ENCODE results near the gene IFNL2. TPM values are rescaled to one million over a fixed set of nuclear protein-coding genes. Genes with fewer than 3 reads are reported as not detected.
A peak's percentile ranks its signal among the peaks of the same experiment; 100 is the strongest.

Gene IFNL2
- polyA plus RNA-seq, 1 donor from 2014 or later, result not detected

DNA sequence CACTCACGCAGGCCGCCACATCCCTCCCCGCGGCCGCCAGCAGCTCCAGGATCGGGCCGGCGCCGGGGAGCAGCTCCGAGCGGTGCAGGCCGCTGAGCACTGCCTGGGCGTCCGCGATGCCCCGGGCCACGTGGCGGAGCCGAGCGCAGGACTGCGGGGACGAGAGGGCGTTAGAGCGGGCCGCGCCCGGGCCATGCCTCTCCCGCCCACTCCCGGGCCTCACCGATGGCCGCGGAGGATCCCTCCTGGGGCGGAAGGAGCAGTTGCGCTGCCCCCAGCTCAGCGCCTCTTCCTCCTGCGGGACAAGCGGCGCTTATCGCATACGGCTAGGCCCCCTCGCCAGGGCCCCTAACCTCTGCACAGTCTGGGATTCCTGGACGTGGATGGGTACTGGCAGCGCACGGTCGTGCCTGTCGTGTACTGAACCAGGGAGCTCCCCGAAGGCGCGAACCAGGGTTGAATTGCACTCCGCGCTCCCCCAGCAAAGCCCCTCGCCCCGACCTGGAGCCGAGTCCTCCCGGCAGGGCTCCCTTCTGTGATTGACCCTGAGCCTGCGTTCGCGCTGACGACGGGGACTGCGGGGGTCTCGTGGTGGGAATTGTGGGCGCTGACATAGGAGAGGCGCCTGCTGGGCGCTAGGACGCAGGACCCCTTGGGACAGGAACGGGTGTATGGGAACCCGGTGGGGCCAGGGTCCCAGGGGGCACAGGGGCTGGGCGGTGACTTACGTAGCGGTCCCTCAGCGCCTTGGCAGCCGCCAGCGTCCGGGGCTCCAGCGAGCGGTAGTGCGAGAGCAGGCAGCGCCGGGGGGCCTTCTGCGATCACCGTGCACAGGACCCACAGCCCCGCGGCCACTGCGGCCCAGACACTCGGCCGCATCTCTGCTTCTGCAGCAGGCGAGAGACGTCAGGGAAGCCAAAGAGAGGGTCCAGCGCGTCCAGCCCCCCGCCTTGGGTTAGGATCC lies 20.2 kb upstream of the IFNL2 start:
- Histone ChIP-seq H3K9me3 (ENCODE audit: low read length) (no peaks in the 10 kb centered on the region), H3K4me3 (ENCODE audit: low read length) (no peak overlapping the region), H4K20me1 (ENCODE audit: insufficient read depth) (no peaks in the 10 kb centered on the region), H2AFZ (ENCODE audit: low read depth, low read length) (no peak overlapping the region), H3K27ac (ENCODE audit: low read length) (no peak overlapping the region), H3K4me2 (ENCODE audit: low read length) (no peak overlapping the region), H3K79me2 (replicated peaks; ENCODE audit: insufficient read depth, low read length) (no peaks in the 10 kb centered on the region), H3F3A (ENCODE audit: insufficient read depth, low read length, poor library complexity, severe bottlenecking) (no peaks in the 10 kb centered on the region), H3K9ac (ENCODE audit: low read length) (no peak overlapping the region), H3K9me2 (ENCODE audit: insufficient read depth, low read length) (no peaks in the 10 kb centered on the region), H3K36me3 (ENCODE audit: insufficient read depth, low read length) (no peaks in the 10 kb centered on the region), H3K27me3 (ENCODE audit: insufficient read depth, low read depth, low read length) (peaks cover 29% of the 10 kb centered on the region)
- TF ChIP-seq RAD21 (conservative IDR thresholded peaks at IDR 0.05), result no peak
- TF ChIP-seq EZH2 (IDR thresholded peaks at IDR 0.05; ENCODE audit: borderline replicate concordance, insufficient read depth, low read length, poor library complexity, severe bottlenecking), result peak; percentile 54

- H3K9me2 ChIP-seq (ENCODE audit: insufficient read depth, low read length), result no peaks in the 10 kb centered on the region
- no peak within 1 kb of the TSS for H2AFZ ChIP-seq (ENCODE audit: low read depth, low read length)
- no peaks in the 10 kb centered on the region for H4K20me1 ChIP-seq (ENCODE audit: insufficient read depth)
- H3K27ac ChIP-seq (ENCODE audit: low read length), result no peak within 1 kb of the TSS
- H3K79me2 ChIP-seq (replicated peaks; ENCODE audit: insufficient read depth, low read length), result no peaks in the 10 kb centered on the region
- no peaks in the 10 kb centered on the region for H3K9me3 ChIP-seq (ENCODE audit: low read length)
- H3K4me3 ChIP-seq (ENCODE audit: low read length), result no peak within 1 kb of the TSS
- no peaks in the 10 kb centered on the region for H3F3A ChIP-seq (ENCODE audit: insufficient read depth, low read length, poor library complexity, severe bottlenecking)
- no peak within 1 kb of the TSS for H3K9ac ChIP-seq (ENCODE audit: low read length)
- H3K36me3 ChIP-seq (ENCODE audit: insufficient read depth, low read length), result no peaks in the 10 kb centered on the region
- TF ChIP-seq SMC3 (conservative IDR thresholded peaks at IDR 0.05; ENCODE audit: poor library complexity) (no peak), RAD21 (conservative IDR thresholded peaks at IDR 0.05) (no peak), TAF1 (IDR thresholded peaks at IDR 0.05; ENCODE audit: low read depth) (no peak), MXI1 (conservative IDR thresholded peaks at IDR 0.05; ENCODE audit: poor library complexity, severe bottlenecking) (no peak), POLR2AphosphoS5 (IDR thresholded peaks at IDR 0.05) (no peak), EZH2 (IDR thresholded peaks at IDR 0.05; ENCODE audit: borderline replicate concordance, insufficient read depth, low read length, poor library complexity, severe bottlenecking) (no peak), EP300 (conservative IDR thresholded peaks at IDR 0.05; ENCODE audit: poor library complexity, severe bottlenecking) (no peak)
- TF ChIP-seq, protein P1, sequence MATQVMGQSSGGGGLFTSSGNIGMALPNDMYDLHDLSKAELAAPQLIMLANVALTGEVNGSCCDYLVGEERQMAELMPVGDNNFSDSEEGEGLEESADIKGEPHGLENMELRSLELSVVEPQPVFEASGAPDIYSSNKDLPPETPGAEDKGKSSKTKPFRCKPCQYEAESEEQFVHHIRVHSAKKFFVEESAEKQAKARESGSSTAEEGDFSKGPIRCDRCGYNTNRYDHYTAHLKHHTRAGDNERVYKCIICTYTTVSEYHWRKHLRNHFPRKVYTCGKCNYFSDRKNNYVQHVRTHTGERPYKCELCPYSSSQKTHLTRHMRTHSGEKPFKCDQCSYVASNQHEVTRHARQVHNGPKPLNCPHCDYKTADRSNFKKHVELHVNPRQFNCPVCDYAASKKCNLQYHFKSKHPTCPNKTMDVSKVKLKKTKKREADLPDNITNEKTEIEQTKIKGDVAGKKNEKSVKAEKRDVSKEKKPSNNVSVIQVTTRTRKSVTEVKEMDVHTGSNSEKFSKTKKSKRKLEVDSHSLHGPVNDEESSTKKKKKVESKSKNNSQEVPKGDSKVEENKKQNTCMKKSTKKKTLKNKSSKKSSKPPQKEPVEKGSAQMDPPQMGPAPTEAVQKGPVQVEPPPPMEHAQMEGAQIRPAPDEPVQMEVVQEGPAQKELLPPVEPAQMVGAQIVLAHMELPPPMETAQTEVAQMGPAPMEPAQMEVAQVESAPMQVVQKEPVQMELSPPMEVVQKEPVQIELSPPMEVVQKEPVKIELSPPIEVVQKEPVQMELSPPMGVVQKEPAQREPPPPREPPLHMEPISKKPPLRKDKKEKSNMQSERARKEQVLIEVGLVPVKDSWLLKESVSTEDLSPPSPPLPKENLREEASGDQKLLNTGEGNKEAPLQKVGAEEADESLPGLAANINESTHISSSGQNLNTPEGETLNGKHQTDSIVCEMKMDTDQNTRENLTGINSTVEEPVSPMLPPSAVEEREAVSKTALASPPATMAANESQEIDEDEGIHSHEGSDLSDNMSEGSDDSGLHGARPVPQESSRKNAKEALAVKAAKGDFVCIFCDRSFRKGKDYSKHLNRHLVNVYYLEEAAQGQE (IDR thresholded peaks at IDR 0.05; ENCODE audit: borderline replicate concordance), result no peak
- TF ChIP-seq, protein P2, sequence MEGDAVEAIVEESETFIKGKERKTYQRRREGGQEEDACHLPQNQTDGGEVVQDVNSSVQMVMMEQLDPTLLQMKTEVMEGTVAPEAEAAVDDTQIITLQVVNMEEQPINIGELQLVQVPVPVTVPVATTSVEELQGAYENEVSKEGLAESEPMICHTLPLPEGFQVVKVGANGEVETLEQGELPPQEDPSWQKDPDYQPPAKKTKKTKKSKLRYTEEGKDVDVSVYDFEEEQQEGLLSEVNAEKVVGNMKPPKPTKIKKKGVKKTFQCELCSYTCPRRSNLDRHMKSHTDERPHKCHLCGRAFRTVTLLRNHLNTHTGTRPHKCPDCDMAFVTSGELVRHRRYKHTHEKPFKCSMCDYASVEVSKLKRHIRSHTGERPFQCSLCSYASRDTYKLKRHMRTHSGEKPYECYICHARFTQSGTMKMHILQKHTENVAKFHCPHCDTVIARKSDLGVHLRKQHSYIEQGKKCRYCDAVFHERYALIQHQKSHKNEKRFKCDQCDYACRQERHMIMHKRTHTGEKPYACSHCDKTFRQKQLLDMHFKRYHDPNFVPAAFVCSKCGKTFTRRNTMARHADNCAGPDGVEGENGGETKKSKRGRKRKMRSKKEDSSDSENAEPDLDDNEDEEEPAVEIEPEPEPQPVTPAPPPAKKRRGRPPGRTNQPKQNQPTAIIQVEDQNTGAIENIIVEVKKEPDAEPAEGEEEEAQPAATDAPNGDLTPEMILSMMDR (IDR thresholded peaks at IDR 0.05; ENCODE audit: poor library complexity, severe bottlenecking), result no peak
- peaks cover 29% of the 10 kb centered on the region for H3K27me3 ChIP-seq (ENCODE audit: insufficient read depth, low read depth, low read length)
- H3K4me2 ChIP-seq (ENCODE audit: low read length), result no peak within 1 kb of the TSS
Measured at GRCh38 chr19:39248806-39249205, 19.4 kb upstream of the IFNL2 start, which contains the start of gene IFNL4. Gene IFNL4 (minus strand): TSS chr19:39248856.

Data from neural cell (in vitro differentiated cells).